ENCODE data around the gene TRAPPC6A. TPM values are rescaled to one million over a fixed set of nuclear protein-coding genes. Genes with fewer than 3 reads are reported as not detected.

Gene TRAPPC6A
- total and polyA plus RNA-seq, 2 of the 4 experiments (the other 2 are of a cell fraction) = 4.1 to 13.4 TPM

- H3K79me1 ChIP-seq (ENCODE audit: low read depth in 1 of 2, low read length in 2 of 2) = no peaks in the 10 kb centered on the region
- H3K14ac ChIP-seq (replicated peaks; ENCODE audit: low read depth, low read length) = no peak overlapping the region
- no peak overlapping the region for H4K5ac ChIP-seq (ENCODE audit: low read depth, low read length)
- H4K20me1 ChIP-seq (ENCODE audit: insufficient read depth, low read length) = peaks cover 8% of the 10 kb centered on the region
- no peak overlapping the region for H4K91ac ChIP-seq (ENCODE audit: insufficient read depth, low read depth, low read length)
- H4K8ac ChIP-seq (ENCODE audit: low read depth in 2 of 2, low read length in 2 of 2) = no peak overlapping the region
- no peak for ATAC-seq (ENCODE audit: low read depth)
- peaks cover 20% of the 10 kb centered on the region for H3K27me3 ChIP-seq (ENCODE audit: control insufficient read depth, insufficient read depth, low read length)
- no peak overlapping the region for H3K23ac ChIP-seq (ENCODE audit: low read depth, low read length)
- intact Hi-C loops (cut with micrococcal nuclease) (no loop called here), in situ Hi-C loops (cut with MboI; ENCODE audit: low sequenced_read_pairs) (no loop called here), dilution Hi-C loops (cut with HindIII; ENCODE audit: low sequenced_read_pairs, unreplicated experiment) (no loop called here)
- no peak overlapping the region for H3K18ac ChIP-seq (ENCODE audit: low read depth, low read length)
- WGBS, 2 experiments (ENCODE audit: extremely low coverage in 2 of 2, insufficient read length in 1 of 2) = no CpG with 5 or more reads among the region's 4 CpGs
- H2BK20ac ChIP-seq (ENCODE audit: low read depth, low read length) = no peak overlapping the region
- ChIA-PET POLR2A (ENCODE audit: unreplicated experiment) (no interaction called here), CTCF (interaction anchor here (0.5 kb wide), 1 partner anchor 371 kb away, joined by 3 read pairs; no protein-coding TSS in a partner anchor)
- peaks cover 10% of the 10 kb centered on the region; the same call in 1 of the 2 replicates for H3K36me3 ChIP-seq (ENCODE audit: control insufficient read depth, insufficient read depth, low read length)
- H3K9me1 ChIP-seq (ENCODE audit: insufficient read depth, low read length) = peaks cover 7% of the 10 kb centered on the region; the same call in 1 of the 2 replicates
- H2AK5ac ChIP-seq (ENCODE audit: low read depth, low read length) = no peak overlapping the region; the same call in 1 of the 2 replicates
- no peak overlapping the region for H2AK9ac ChIP-seq (replicated peaks; ENCODE audit: low read depth, low read length, poor library complexity)
- no peak overlapping the region for H3K4ac ChIP-seq (ENCODE audit: low read depth, low read length)
- no TSS peak for BruUV-seq (replicated peaks)
- H3K4me3 ChIP-seq (ENCODE audit: insufficient read depth, low read depth, low read length) = no peak overlapping the region
- H3K56ac ChIP-seq (ENCODE audit: extremely low read depth, insufficient read depth, low read length) = no peak overlapping the region
- no peak overlapping the region for H3K4me2 ChIP-seq (ENCODE audit: low read depth, low read length)
- TF ChIP-seq ELK1 (IDR thresholded peaks at IDR 0.05; ENCODE audit: borderline replicate concordance, low read depth, low read length) (no peak), CTCF (conservative IDR thresholded peaks at IDR 0.05; ENCODE audit: low read depth, low read length) (no peak), RFX5 (IDR thresholded peaks at IDR 0.05; ENCODE audit: low read depth, low read length) (no peak), MAZ (IDR thresholded peaks at IDR 0.05; ENCODE audit: borderline replicate concordance, low read depth, low read length) (no peak), MAFK (IDR thresholded peaks at IDR 0.05; ENCODE audit: low read depth, low read length) (no peak), USF2 (IDR thresholded peaks at IDR 0.05; ENCODE audit: low read depth, low read length) (no peak), POLR2A (IDR thresholded peaks at IDR 0.05; ENCODE audit: low read depth, low read length) (no peak), RCOR1 (IDR thresholded peaks at IDR 0.05; ENCODE audit: insufficient replicate concordance, low read length) (no peak), FOS (IDR thresholded peaks at IDR 0.05; ENCODE audit: low read depth, low read length) (no peak), CEBPB (IDR thresholded peaks at IDR 0.05; ENCODE audit: low read depth, low read length) (no peak), BHLHE40 (IDR thresholded peaks at IDR 0.05; ENCODE audit: low read depth, low read length) (no peak), CHD1 (IDR thresholded peaks at IDR 0.05; ENCODE audit: low read depth, low read length) (no peak), MXI1 (IDR thresholded peaks at IDR 0.05; ENCODE audit: borderline replicate concordance, low read depth, low read length) (no peak), SMC3 (IDR thresholded peaks at IDR 0.05; ENCODE audit: low read depth, low read length) (no peak), RAD21 (IDR thresholded peaks at IDR 0.05; ENCODE audit: low read length) (no peak), NFE2L2 (IDR thresholded peaks at IDR 0.05; ENCODE audit: low read depth, low read length) (no peak)
- no peaks in the 10 kb centered on the region for H3K9me3 ChIP-seq (ENCODE audit: control insufficient read depth, insufficient read depth, low read length)
- H2BK120ac ChIP-seq (ENCODE audit: low read depth, low read length) = no peak overlapping the region
- H3K9ac ChIP-seq (ENCODE audit: low read depth, low read length) = no peak overlapping the region
- H3K27ac ChIP-seq (ENCODE audit: insufficient read depth, low read length) = no peak overlapping the region
- H2AFZ ChIP-seq (replicated peaks; ENCODE audit: low read length, poor library complexity) = no peak overlapping the region
- H3K4me1 ChIP-seq (ENCODE audit: control insufficient read depth, insufficient read depth, low read length) = peaks cover 18% of the 10 kb centered on the region
- DNase-seq = no peak
- no peak overlapping the region for H2BK15ac ChIP-seq (ENCODE audit: low read depth, low read length)
- no peak overlapping the region for H2BK5ac ChIP-seq (ENCODE audit: low read depth, low read length, poor library complexity, severe bottlenecking)
Observed at GRCh38 chr19:45150751-45151281, 27.2 kb downstream of the TRAPPC6A start.

Measured in IMR-90 (cell line).